GM19324 (cell line): ENCODE measurements around the gene NID1.

Experiments used
- ATAC-seq: cut with Tn5 transposase; IDR thresholded peaks from one replicate; pipeline ENCODE4 v1.9.1; 2021; ENCODE audit warnings: mild to moderate bottlenecking, moderate library complexity; ENCODE audit not compliant: unreplicated experiment, low FRiP score

The NID1 gene

GRCh38 chr1:236035681-236036101, 29.2 kb downstream of the NID1 start:
- ATAC-seq: no peak

- no peak for ATAC-seq
Measured at GRCh38 chr1:236033336-236033735, 31.6 kb downstream of the NID1 start.

GRCh38 chr1:236030534-236030933, 34.4 kb downstream of the NID1 start:
- no peak for ATAC-seq

DNA sequence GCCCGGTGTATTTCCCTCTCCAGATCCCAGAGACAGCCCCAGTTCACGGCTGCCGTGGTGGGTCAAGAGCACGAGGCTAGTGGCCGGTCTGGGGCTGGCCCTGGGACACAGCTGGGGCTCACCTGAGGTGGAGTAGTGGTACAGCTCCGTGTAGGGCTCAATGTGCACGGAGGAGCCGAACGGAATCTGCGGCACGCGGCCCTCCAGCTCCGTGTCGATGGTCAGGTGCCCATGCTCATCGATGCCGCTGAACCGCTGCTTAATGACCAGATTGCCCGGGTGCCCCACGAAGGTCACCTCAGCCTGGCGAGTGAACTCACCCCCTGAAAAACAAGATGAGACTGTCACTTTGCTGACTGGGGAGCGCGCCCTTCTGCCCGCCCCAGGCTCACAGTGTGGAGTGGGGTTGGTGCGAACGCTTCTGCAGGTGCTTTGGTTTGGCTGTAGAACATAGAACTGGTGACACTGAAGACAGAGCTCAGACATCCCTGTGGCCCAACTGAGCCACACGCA, 35.4 kb downstream of the NID1 start:
- no peak for ATAC-seq

DNA sequence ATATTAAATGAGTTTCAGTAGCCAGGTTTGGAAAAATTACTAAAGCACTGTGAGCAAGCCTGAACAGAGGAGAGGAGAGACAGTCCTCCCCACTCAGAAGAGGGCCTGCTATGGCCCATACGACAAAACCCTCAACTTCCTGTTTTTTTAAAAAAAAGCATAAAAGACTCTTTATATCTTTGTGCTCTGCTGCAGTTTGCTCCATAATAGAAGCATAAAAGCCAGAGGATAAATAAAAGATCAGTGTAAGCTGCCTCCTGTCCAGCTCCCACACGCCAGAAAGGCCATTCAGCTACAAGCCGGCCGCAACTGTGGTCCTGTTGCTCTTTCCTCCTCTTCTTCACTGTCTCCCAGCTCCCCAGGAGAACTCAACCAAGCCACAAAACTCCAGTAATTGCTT, 37.8 kb downstream of the NID1 start:
- no peak for ATAC-seq

- ATAC-seq: no peak
Measured at GRCh38 chr1:236025836-236026235, 39.1 kb downstream of the NID1 start.

DNA sequence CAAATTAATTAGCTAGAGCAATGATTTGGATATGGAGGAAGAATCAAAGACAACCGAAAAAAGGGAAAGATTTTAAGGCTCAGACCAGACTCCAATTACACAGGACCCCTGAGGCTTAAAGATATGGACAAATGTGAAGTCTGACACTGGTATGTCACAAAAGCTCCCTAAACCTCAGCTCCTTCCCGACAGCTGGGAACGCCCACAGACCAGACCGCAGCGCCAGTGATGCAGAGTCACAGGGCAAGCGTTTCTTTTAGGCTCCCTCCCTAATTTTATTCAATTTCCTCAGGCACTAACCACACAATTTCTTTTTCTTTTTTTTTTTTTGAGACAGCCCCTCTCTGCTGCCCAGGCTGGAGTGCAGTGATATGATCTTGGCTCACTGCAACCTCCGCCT, 40.2 kb downstream of the NID1 start:
- no peak for ATAC-seq

- no peak for ATAC-seq
Measured at GRCh38 chr1:236023926-236024565, 40.8 kb downstream of the NID1 start.

DNA sequence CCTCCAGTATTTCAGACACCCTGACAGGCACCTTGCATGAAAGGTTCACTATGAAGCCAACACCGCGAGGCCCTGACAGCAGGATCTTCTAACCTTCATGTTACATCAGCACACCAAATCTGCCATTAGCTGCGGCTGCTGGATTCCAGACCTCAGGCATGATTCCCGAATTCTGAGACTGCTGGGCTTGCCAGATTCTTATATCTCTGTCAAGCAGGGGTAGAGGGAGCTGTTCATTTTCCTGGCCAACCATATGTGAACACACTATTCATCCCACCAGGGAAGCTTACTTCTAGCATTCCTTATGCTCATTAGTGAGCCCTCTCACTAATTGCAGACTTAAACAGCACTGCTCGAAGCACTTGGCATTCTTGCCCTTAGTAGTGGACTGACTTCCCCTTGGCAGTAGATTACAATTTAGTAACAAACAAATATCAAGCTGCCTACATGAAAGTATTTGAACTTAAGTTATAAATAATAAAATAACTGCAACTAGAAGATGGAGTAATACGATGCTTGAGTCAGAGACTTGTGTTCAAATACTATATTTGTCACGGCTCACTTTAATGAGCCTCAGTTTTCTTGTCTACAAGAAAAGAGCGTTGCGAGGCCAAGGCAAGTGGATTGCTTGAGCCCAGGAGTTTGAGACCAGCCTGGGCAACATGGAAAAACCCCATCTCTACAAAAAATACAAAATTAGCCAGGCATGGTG, 43.3 kb downstream of the NID1 start:
- no peak for ATAC-seq

DNA sequence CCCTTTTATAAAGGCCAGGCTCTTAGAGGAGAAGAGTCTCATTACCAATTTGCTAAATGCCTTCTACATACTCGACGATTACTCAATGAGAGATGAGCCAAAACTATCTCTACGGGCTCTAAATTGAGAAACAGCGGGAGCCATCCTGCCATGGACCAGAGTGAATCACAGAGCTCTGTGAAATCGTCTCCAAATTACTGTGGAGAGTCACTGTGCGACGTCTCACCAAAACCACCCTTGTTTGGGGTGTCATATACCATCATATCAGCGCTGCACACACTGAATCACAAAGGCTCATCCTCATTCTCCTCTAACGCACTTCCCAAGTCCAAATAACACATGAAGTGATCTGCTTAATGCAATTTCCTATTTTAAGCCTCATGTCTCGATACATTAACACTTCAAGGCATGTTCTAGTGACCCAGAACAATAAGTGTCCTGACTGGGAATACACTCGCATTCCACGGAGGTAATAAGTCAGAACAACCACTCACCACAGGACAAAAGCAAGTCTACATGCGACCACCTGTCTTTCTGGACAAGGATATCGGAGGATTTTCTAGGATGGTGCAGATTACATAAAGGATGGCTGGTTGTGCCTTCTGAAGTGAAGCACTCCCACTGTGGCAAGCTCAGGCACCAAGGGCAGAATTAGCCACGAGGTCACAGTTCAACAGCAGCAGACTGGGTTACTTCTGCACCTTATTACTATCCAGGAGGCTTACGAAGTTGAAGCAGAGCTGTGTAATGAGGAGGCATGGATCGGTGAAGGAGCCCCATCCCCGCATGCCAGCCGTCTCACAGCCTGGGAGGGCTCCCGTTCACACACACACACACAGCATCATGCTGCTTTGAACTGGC, 44.3 kb downstream of the NID1 start:
- no peak for ATAC-seq

GRCh38 chr1:236018885-236019453, 45.9 kb downstream of the NID1 start:
- no peak for ATAC-seq

DNA sequence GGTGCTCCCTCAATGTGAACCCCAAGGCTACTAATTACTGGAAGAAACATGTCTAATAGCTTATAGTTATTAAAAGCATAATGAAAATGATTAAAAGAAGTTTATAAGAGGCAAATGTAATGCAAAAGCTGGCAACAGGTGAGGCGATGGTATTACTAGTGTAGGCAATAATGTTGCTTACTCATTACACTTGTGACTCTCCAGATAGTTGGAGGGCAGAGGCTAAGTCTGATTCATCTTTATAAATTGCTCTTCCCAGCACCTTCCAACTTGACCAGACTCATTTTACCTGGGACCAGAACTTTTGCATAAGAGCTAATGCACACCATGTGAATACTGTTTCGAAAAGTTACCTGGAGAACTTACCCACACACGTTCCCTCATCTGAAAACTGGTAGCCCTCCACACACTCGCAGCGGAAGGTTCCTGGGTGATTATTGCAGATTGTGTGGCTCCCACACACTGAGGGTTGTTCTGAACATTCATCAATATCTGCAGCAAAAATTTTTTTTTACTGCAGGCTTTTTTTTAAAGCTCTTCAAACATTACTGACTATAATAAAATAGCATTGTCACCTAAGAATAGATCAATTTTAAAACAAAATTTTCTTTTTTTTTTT, 48.0 kb downstream of the NID1 start:
- ATAC-seq: no peak

GRCh38 chr1:236016083-236016482, 48.8 kb downstream of the NID1 start:
- ATAC-seq: no peak

DNA sequence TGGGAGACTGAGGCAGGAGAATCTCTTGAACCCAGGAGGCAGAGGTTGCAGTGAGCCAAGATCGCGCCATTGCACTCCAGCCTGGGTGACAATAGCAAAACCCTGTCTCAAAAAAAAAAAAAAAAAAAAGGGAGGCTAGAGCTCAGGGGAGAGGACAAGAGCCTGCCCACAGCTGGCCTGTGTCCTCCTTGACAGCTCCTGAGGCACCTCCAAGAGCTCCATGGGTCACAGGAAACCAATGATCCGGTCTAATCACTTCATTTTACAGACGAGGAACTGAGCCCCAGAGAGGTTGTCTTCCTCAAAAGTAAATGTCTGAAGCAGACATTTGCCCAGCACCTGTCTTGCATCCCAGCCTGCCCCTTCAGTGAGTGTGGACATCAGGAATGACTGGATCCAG, 49.4 kb downstream of the NID1 start:
- ATAC-seq: no peak

DNA sequence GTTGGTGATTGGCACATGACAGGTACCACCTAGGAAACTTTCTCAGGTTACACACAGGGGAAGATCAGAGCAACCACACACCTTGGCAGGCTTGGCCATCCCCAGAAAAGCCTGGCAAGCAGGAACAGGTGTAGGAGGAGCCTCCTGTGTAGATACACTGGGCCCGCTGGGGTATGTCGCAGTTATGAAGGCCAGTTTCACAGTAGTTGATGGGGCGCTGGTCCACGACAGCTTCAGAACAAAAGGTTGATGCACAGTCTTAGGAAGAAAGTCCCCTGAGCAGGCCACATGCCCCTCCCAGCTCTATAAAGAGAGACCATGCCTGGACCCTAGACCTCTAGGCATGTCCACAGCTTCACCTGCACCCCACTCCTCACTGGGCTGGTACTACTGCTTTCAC, 51.6 kb downstream of the NID1 start:
- no peak for ATAC-seq

DNA sequence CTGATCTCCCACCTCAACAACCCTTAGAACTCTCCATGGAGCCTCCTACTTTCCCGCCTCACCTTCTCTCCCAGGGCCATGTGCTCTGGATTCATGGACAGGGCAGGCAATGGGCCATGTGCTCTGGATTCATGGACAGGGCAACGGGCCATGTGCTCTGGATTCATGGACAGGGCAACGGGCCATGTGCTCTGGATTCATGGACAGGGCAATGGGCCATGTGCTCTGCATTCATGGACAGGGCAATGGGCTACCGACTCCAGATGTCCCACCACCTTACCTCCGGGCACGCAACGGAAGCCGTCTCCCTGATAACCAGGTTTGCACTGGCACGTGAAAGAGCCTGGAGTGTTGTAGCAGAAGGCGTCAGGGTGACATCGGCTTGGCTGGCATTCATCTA, 53.2 kb downstream of the NID1 start:
- ATAC-seq: no peak

DNA sequence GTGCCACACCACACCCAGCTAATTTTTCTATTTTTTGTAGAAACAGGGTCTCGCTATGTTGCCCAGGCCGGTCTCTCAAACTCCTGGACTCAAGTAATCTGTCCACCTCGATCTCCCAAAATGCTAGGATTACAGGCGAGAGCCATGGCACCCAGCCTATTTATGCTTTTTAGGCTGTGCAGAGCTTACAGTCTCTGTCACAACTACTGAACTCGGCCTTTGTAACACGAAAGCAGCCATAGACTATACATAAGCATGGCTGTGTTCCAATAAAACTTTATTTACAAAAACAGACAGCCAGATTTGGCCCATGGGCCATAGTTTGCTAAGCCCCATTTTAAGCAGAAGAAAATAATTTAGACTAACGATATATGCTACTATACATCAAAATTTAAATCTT, 54.4 kb downstream of the NID1 start:
- ATAC-seq: no peak

- no peak for ATAC-seq
Measured at GRCh38 chr1:236009857-236010256, 55.0 kb downstream of the NID1 start.

GRCh38 chr1:236009191-236009590, 55.7 kb downstream of the NID1 start:
- ATAC-seq: no peak

DNA sequence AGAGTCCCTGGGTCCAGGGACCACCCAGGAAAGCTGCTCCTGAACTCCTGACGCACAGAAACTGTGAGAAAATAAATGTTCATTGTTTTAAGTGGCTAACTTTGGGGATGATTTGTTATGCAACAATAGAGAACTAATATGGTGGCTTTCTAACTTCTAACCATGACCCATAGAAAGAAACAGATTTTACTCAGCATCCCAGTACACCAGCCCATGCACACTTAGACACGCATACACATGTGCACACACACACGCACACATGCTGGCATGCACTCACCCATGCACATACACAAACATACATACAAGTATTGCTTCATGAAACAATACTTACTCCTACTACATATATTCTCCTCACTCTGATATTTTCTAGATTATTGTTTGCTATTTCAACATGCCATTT, 57.1 kb downstream of the NID1 start:
- no peak for ATAC-seq
